GM19397 (cell line): ENCODE results near the gene KCND3.

ENCODE experiments used
- ATAC-seq: cut with Tn5 transposase; IDR thresholded peaks from one replicate; pipeline ENCODE4 v1.9.1; 2021; ENCODE audit warnings: mild to moderate bottlenecking, moderate library complexity; ENCODE audit not compliant: unreplicated experiment

Gene KCND3

GRCh38 chr1:111989531-111990025, at the start of gene KCND3:
Gene KCND3 (minus strand): TSS chr1:111989668.
- ATAC-seq: no peak

- ATAC-seq: no peak
These were observed 44.8 kb upstream of the KCND3 start for GRCh38 chr1:112034277-112034676.

DNA sequence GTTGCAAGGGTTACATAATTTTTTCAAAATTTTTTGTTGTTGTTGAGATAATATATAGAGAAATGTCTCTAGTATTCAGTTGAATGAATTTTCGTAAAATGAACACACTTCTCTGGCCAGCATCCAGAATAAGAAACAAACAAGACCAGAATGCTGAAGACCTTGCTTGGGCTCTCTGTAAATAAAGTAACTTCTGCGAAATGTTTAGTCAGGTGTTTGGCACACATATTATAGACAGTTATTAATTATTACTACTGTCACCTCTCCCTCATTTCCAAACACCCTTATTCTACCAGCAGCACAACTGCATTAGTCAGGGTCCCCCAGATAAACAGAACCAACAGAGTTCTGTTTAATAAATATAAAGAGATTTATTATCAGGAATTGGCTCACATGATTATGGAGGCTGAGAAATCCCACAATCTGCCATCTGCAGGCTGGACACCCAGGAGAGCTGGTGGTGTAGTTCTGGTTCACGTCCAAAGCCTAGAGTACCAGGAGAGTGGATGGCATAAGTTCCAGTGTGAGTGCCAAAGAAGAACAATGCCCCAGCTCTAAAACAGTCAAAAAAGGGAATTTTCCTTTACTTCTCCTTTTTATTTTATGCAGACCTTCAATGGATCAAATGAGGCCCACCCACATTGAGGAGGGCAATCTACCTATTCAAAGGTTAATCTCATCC, 44.1 kb upstream of the KCND3 start:
- ATAC-seq: no peak

GRCh38 chr1:112030157-112030556, 40.7 kb upstream of the KCND3 start:
- no peak for ATAC-seq

DNA sequence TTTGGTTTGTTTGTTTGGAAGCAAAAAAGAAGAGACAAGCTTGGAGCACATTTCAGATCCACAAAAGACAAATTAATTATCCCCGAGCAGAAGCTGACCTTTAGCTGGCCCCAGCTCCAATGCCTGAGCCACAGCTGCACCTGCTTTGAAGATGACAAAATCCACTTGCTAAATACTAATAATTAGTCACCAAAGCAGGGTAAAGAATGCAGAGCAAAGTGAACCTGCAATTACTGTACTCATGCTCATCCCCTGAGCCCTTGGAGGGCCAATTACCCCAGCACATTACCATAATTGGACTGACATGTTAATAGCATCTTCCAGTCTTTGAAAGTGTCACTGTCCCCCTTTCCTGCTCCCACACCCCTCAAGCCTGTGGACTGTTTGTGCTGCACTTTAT, 38.2 kb upstream of the KCND3 start:
- no peak for ATAC-seq

GRCh38 chr1:112026501-112026900, 37.0 kb upstream of the KCND3 start:
- ATAC-seq: no peak

GRCh38 chr1:112026016-112026415, 36.5 kb upstream of the KCND3 start:
- no peak for ATAC-seq

GRCh38 chr1:112021263-112021662, 31.8 kb upstream of the KCND3 start:
- no peak for ATAC-seq

DNA sequence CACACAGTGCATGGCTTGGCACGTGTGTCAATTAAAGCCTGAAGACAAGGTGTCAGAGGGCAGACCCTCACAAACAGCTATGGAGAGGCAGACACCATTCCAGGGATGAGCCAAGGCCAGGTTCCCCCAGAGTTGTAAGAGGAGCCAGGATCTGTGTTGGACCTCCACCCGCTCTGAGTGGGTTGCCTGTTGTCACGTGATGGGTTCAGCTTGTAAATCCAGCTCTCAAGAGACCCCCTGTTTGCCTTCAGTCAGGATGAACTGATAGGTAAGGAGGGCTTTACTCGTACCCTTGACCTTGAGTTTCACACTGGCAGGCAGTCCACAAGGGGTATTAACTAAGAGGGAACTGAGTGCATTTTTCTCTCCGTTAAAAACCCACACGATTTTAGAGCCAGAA, 27.7 kb upstream of the KCND3 start:
- ATAC-seq: no peak

DNA sequence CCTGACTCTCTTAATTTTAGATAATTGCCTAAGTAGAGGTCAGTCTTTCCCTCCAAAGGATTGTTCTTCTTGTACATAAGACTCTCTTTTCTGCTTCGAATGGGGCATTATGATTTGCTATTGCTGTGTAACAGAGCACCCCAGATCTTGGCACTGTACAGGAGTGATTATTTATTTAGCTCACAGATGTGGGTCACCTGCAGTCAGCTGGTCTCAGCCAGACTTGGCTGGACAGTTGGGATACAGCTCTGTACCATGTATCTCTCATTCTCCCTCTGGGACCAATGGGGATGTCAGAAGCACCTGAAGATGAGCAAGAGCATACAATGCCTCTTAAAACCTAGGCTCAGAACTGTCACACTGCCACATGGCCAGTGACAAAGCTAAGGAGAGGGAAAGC, 23.4 kb upstream of the KCND3 start:
- ATAC-seq: no peak

DNA sequence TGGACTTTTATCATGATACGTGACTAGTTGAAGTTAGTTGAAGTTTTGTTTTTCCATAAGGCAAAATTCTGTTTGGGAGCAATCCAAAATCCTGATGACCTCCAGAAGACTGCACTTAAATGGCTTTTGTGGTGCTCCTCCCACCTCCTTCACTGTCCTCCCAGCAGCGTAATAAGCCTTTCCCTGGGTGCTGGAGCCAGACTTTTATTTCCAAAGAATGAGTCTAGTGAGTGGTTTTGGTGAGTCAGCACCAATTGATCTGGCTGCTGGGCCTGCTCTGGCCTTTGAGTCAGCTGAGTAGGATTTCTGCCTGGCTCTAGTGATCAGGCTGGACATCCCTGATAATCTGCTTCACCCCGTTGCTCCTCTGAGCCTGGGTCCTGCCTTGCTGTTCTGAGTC, 21.7 kb upstream of the KCND3 start:
- ATAC-seq: no peak

DNA sequence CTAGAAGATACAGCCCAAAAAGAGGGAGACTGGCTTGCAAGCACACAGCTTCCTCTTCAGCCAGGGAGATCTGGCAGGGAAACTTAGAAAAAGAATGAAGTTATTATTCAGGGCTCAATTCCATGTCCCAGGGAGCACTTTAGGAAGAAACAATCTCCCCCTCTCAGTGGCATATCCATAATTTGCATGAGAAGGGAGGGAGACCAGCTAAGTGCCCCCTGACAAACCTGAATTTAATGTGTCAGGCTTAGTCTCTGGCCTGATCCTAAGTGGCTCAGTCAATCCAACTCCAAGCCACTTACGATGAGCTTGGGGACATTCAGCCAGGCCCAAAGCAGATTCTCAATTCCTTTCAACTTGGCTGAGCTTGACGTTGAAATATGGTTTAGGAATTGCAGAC, 17.7 kb upstream of the KCND3 start:
- ATAC-seq: no peak

GRCh38 chr1:112006416-112007025, 17.1 kb upstream of the KCND3 start:
- no peak for ATAC-seq

GRCh38 chr1:112004076-112004475, 14.6 kb upstream of the KCND3 start:
- no peak for ATAC-seq

DNA sequence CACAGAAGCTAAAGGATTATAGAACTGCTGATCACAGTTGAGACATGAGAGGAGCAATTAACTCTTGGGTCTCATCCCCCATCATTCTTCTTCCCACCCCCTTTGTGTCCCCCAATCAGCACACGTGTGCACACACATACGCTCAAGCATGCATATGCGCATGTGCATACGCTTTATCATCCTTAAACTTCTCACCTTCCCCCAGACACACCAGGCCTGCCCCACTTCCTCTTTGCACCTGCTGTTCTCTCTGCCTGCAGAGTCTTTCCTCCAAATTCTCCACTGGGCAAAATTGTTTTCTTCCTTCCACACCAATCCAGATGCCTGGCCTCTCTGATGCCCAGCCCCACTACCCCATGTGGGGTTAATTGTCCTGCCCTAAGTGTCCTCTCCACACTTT, 13.0 kb upstream of the KCND3 start:
- no peak for ATAC-seq

GRCh38 chr1:112001436-112001835, 12.0 kb upstream of the KCND3 start:
- no peak for ATAC-seq

DNA sequence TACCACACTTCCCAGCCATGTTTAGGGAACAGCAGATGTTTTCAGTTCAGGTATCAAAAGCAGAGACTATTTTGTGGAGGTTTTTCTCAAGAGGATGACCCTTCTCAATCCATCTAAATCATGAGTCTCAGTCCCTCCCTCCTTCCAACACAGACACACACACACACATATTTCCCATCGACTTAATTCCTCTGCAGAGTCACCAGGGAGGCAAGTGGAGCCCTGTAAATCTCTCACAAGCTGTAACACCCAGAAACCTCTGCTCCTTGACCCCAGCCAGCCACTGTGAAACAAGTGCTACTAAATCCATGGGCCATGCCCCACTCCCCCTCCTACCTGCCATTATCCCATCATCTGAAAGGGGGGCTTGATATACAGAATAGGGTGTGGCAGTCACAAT, 10.6 kb upstream of the KCND3 start:
- no peak for ATAC-seq

DNA sequence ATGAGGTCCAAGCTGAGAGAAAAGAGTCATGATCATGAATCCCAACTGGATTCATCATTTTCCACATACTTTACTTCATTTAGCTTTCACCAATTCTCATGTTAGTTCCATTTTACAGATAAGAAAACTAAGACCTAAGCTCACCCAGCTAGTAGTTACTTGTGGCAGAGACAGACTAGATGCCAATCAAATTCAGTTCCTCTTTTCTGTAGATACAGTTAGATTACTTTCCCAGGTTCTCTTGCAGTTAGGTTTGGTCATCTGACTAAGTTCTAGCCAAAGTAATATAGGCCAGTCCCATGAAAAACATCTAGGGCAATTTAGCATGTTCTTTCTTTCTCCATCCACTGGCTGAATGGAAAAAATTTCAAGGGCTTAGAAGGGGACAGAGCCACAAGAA, 8.9 kb upstream of the KCND3 start:
- no peak for ATAC-seq

DNA sequence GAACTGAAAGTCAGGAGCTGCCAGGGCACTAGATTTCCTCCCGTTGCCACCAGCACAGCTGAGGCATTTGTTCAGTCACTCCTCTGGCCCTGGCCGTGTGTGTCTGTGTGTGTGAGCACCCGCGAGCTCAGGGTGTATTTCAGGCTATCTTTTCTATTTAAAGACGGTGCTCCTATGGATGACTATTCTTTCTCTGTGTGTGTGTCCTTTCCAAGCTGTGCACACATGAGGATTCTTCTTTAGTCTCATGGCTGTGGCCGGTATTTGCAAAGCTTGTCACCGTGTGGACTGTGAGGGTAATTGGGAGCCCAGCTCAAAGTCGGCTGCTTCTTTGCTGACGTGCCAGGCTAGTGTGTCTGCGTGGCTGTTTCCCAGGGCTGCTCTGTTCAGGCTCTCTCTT, 3.0 kb upstream of the KCND3 start:
- ATAC-seq: no peak

- no peak for ATAC-seq
These were observed 1.6 kb upstream of the KCND3 start for GRCh38 chr1:111990878-111991718.

- ATAC-seq: no peak
These were observed 784 bp upstream of the KCND3 start for GRCh38 chr1:111990026-111990877.
